AG09319 (cell line): ENCODE results near the gene HEXIM2.
A peak's percentile ranks its signal among the peaks of the same experiment; 100 is the strongest.

ENCODE experiments used
- DNase-seq: peaks from one replicate; pipeline ENCODE4 v3.0.0-alpha.2; 2010; ENCODE audit warnings: low read depth; ENCODE audit errors: extremely low read depth
- CTCF ChIP-seq: IDR thresholded peaks from 2 replicates; pipeline ENCODE4 v1.5.1; 2011; ENCODE audit warnings: low read depth, mild to moderate bottlenecking, inconsistent platforms, low read length, moderate library complexity

Gene HEXIM2

GRCh38 chr17:45164734-45165269, 3.1 kb downstream of the HEXIM2 start:
- no peak for TF ChIP-seq CTCF
- no peak for DNase-seq

- no peak for DNase-seq
- TF ChIP-seq CTCF: no peak
Observed at GRCh38 chr17:45168991-45169752, 7.5 kb downstream of the HEXIM2 start.

- TF ChIP-seq CTCF: no peak
- no peak for DNase-seq
Observed at GRCh38 chr17:45170280-45170930, 8.7 kb downstream of the HEXIM2 start.

GRCh38 chr17:45170931-45171337, 9.3 kb downstream of the HEXIM2 start:
- TF ChIP-seq CTCF: no peak
- DNase-seq: peak; percentile 78

- TF ChIP-seq CTCF: no peak
- no peak for DNase-seq
Observed at GRCh38 chr17:45171338-45172231, 9.9 kb downstream of the HEXIM2 start.

- TF ChIP-seq CTCF: no peak
- no peak for DNase-seq
Observed at GRCh38 chr17:45172232-45172540, 10.5 kb downstream of the HEXIM2 start.
